SU-DHL-6 (cell line): ENCODE measurements around the gene ZNF664.

Source experiments
- H2AFZ ChIP-seq: fragments of 200-600 bp; sonication (generic); 2 replicates; pipeline ENCODE4 v1.6.1; 2014; ENCODE audit warnings: low read depth, mild to moderate bottlenecking, moderate library complexity, mixed read lengths, antibody characterized with exemption, low read length; ENCODE audit not compliant: severe bottlenecking
- H3F3A ChIP-seq: fragments of 200-600 bp; shearing (Covaris generic); 2 replicates; pipeline ENCODE4 v1.6.0; 2016; ENCODE audit warnings: antibody characterized with exemption, mild to moderate bottlenecking; ENCODE audit not compliant: insufficient read depth
- H3K27ac ChIP-seq: fragments of 200-600 bp; sonication (generic); 2 replicates; pipeline ENCODE4 v1.5.1; 2016; ENCODE audit warnings: low read depth, mild to moderate bottlenecking, low read length, moderate library complexity, mixed read lengths
- H3K27me3 ChIP-seq: fragments of 200-600 bp; sonication (generic), shearing (Covaris generic); 2 replicates; pipeline ENCODE4 v1.6.0; 2014; ENCODE audit warnings: mild to moderate bottlenecking, low read length
- H3K36me3 ChIP-seq: fragments of 200-600 bp; sonication (generic); 2 replicates; pipeline ENCODE4 v1.6.1; 2014; ENCODE audit warnings: mild to moderate bottlenecking, low read length, mixed read lengths
- H3K4me2 ChIP-seq: fragments of 300-600, 200-600 bp; shearing (Covaris generic), sonication (generic); 2 replicates; pipeline ENCODE4 v1.6.0; 2014; ENCODE audit warnings: low read length, low read depth, mild to moderate bottlenecking; ENCODE audit not compliant: poor library complexity, severe bottlenecking
- H3K4me3 ChIP-seq: fragments of 200-600 bp; sonication (generic); 2 replicates; pipeline ENCODE4 v1.5.1; 2014; ENCODE audit warnings: antibody characterized with exemption, low read length, mild to moderate bottlenecking, mixed read lengths; ENCODE audit not compliant: insufficient read depth, poor library complexity, severe bottlenecking
- H3K79me2 ChIP-seq: fragments of 200-600 bp; sonication (generic); 2 replicates; pipeline ENCODE4 v1.6.1; 2014; ENCODE audit warnings: mild to moderate bottlenecking, low read length, moderate library complexity; ENCODE audit not compliant: insufficient read depth
- H3K9ac ChIP-seq: fragments of 200-600 bp; sonication (generic); 2 replicates; pipeline ENCODE4 v1.7.0; 2014; ENCODE audit warnings: mild to moderate bottlenecking, low read length
- H3K9me2 ChIP-seq: fragments of 200-600 bp; sonication (generic); replicated peaks from 2 replicates; pipeline ENCODE4 v1.6.1; 2014; ENCODE audit warnings: low read length; ENCODE audit not compliant: insufficient read depth
- H3K9me3 ChIP-seq: fragments of 200-600 bp; sonication (generic); 2 replicates; pipeline ENCODE4 v1.6.1; 2014; ENCODE audit warnings: low read length, mixed read lengths; ENCODE audit not compliant: insufficient read depth
- H4K20me1 ChIP-seq: fragments of 200-600 bp; sonication (generic); 2 replicates; pipeline ENCODE4 v1.6.1; 2014; ENCODE audit warnings: low read depth, mild to moderate bottlenecking, antibody characterized with exemption, low read length, moderate library complexity, mixed read lengths
- CTCF ChIP-seq: fragments of 200-600 bp; sonication (generic); IDR thresholded peaks from one replicate; pipeline ENCODE4 v1.5.1; 2017; ENCODE audit warnings: antibody characterized with exemption, mild to moderate bottlenecking, low read length, moderate library complexity; ENCODE audit not compliant: insufficient read depth, poor library complexity, severe bottlenecking
- EZH2phosphoT487 ChIP-seq: fragments of 200-600 bp; sonication (generic), shearing (Covaris generic); conservative IDR thresholded peaks from 2 replicates; pipeline ENCODE4 v1.6.1; 2018; ENCODE audit warnings: mild to moderate bottlenecking, antibody characterized with exemption, low read length, moderate library complexity, mixed read lengths

ZNF664 gene

GRCh38 chr12:123983822-123984485 is 10.9 kb downstream of the ZNF664 start:
- Histone ChIP-seq H3K9me3 (no peaks in the 10 kb centered on the region), H3K27me3 (no peaks in the 10 kb centered on the region), H3K79me2 (peaks cover 19% of the 10 kb centered on the region), H3F3A (no peaks in the 10 kb centered on the region), H4K20me1 (0 out of 2 replicates have a peak, but pooled peaks cover 4% of the 10 kb centered on the region), H3K9ac (no peak overlapping the region), H3K4me2 (no peak overlapping the region), H3K27ac (no peak overlapping the region), H2AFZ (no peak overlapping the region), H3K36me3 (peaks cover 3% of the 10 kb centered on the region; the same call in 1 of the 2 replicates), H3K4me3 (no peak overlapping the region), H3K9me2 (no peaks in the 10 kb centered on the region)
- TF ChIP-seq CTCF: peak; percentile 58
- TF ChIP-seq EZH2phosphoT487: no peak

- 0 out of 2 replicates have a peak, but pooled peaks cover 4% of the 10 kb centered on the region for H4K20me1 ChIP-seq
- H3K79me2 ChIP-seq: peaks cover 19% of the 10 kb centered on the region
- H3K27me3 ChIP-seq: no peaks in the 10 kb centered on the region
- no peak overlapping the region for H2AFZ ChIP-seq
- peaks cover 3% of the 10 kb centered on the region; the same call in 1 of the 2 replicates for H3K36me3 ChIP-seq
- no peaks in the 10 kb centered on the region for H3K9me2 ChIP-seq
- H3K9me3 ChIP-seq: no peaks in the 10 kb centered on the region
- no peak overlapping the region for H3K4me2 ChIP-seq
- no peak overlapping the region for H3K9ac ChIP-seq
- TF ChIP-seq EZH2phosphoT487 (no peak), CTCF (no peak)
- no peak overlapping the region for H3K4me3 ChIP-seq
- no peaks in the 10 kb centered on the region for H3F3A ChIP-seq
- no peak overlapping the region for H3K27ac ChIP-seq
Observed at GRCh38 chr12:123984903-123985302, 11.9 kb downstream of the ZNF664 start.

- peaks cover 4% of the 10 kb centered on the region; the same call in 1 of the 2 replicates for H3K79me2 ChIP-seq
- no peaks in the 10 kb centered on the region for H3K27me3 ChIP-seq
- no peak for TF ChIP-seq EZH2phosphoT487
- TF ChIP-seq CTCF: no peak
- no peak overlapping the region for H3K27ac ChIP-seq
- 0 out of 2 replicates have a peak, but pooled peaks cover 4% of the 10 kb centered on the region for H4K20me1 ChIP-seq
- H3K9ac ChIP-seq: no peak overlapping the region
- no peaks in the 10 kb centered on the region for H3K9me2 ChIP-seq
- H3K9me3 ChIP-seq: no peaks in the 10 kb centered on the region
- H3F3A ChIP-seq: no peaks in the 10 kb centered on the region
- no peak overlapping the region for H2AFZ ChIP-seq
- no peak overlapping the region for H3K4me2 ChIP-seq
- H3K4me3 ChIP-seq: no peak overlapping the region
- peaks cover 3% of the 10 kb centered on the region; the same call in 1 of the 2 replicates for H3K36me3 ChIP-seq
Observed at GRCh38 chr12:123986374-123986965, 13.5 kb downstream of the ZNF664 start.
